Measurements from ENCODE around the gene PACRG.

The PACRG gene

DNA sequence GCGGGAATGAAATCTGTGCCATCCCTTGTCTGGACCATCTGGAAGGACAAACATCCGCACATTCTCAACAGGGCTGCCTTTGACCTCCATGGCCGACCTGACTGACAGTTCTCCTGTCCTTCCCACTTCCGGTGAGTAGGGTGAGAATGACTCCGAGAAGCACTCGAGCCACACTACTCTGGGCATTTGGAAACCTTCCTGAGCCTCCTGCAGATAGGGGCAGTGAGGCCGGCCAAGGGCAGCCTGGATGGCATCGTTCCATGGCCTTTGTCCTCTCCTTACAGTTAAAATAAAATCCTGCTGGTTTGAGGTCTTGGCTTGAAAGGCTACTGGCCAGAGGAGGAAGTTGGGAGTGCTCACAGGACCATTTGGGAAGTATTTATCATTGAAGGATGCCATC is 615.8 kb downstream of the PACRG start:
- no peak for TF ChIP-seq YY1 (IDR thresholded peaks at IDR 0.05; ENCODE audit: low read depth)
- TF ChIP-seq, protein P1, sequence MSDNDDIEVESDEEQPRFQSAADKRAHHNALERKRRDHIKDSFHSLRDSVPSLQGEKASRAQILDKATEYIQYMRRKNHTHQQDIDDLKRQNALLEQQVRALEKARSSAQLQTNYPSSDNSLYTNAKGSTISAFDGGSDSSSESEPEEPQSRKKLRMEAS (IDR thresholded peaks at IDR 0.05), result no peak
- TF ChIP-seq CEBPB (IDR thresholded peaks at IDR 0.05), result no peak
- no peak for TF ChIP-seq EGR1 (IDR thresholded peaks at IDR 0.05)
- TF ChIP-seq CREB1 (IDR thresholded peaks at IDR 0.05; ENCODE audit: low read depth), result no peak
- no peak for TF ChIP-seq RAD21 (IDR thresholded peaks at IDR 0.05; ENCODE audit: low read depth)
- TF ChIP-seq TAF1 (IDR thresholded peaks at IDR 0.05; ENCODE audit: low read depth), result no peak
- TF ChIP-seq, protein P2, sequence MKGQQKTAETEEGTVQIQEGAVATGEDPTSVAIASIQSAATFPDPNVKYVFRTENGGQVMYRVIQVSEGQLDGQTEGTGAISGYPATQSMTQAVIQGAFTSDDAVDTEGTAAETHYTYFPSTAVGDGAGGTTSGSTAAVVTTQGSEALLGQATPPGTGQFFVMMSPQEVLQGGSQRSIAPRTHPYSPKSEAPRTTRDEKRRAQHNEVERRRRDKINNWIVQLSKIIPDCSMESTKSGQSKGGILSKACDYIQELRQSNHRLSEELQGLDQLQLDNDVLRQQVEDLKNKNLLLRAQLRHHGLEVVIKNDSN (IDR thresholded peaks at IDR 0.05), result no peak
- TF ChIP-seq TCF12 (IDR thresholded peaks at IDR 0.05; ENCODE audit: low read depth), result no peak
- TF ChIP-seq EP300 (IDR thresholded peaks at IDR 0.05; ENCODE audit: borderline replicate concordance), result no peak
- no peak for TF ChIP-seq FOXM1 (IDR thresholded peaks at IDR 0.05; ENCODE audit: borderline replicate concordance, low read depth)
- no peak for TF ChIP-seq NFIC (IDR thresholded peaks at IDR 0.05)
- TF ChIP-seq ZBTB7A (IDR thresholded peaks at IDR 0.05; ENCODE audit: low read depth), result no peak
- no peak for TF ChIP-seq TEAD4 (IDR thresholded peaks at IDR 0.05)
- TF ChIP-seq, protein P3, sequence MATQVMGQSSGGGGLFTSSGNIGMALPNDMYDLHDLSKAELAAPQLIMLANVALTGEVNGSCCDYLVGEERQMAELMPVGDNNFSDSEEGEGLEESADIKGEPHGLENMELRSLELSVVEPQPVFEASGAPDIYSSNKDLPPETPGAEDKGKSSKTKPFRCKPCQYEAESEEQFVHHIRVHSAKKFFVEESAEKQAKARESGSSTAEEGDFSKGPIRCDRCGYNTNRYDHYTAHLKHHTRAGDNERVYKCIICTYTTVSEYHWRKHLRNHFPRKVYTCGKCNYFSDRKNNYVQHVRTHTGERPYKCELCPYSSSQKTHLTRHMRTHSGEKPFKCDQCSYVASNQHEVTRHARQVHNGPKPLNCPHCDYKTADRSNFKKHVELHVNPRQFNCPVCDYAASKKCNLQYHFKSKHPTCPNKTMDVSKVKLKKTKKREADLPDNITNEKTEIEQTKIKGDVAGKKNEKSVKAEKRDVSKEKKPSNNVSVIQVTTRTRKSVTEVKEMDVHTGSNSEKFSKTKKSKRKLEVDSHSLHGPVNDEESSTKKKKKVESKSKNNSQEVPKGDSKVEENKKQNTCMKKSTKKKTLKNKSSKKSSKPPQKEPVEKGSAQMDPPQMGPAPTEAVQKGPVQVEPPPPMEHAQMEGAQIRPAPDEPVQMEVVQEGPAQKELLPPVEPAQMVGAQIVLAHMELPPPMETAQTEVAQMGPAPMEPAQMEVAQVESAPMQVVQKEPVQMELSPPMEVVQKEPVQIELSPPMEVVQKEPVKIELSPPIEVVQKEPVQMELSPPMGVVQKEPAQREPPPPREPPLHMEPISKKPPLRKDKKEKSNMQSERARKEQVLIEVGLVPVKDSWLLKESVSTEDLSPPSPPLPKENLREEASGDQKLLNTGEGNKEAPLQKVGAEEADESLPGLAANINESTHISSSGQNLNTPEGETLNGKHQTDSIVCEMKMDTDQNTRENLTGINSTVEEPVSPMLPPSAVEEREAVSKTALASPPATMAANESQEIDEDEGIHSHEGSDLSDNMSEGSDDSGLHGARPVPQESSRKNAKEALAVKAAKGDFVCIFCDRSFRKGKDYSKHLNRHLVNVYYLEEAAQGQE (IDR thresholded peaks at IDR 0.05; ENCODE audit: low read depth), result no peak

DNA sequence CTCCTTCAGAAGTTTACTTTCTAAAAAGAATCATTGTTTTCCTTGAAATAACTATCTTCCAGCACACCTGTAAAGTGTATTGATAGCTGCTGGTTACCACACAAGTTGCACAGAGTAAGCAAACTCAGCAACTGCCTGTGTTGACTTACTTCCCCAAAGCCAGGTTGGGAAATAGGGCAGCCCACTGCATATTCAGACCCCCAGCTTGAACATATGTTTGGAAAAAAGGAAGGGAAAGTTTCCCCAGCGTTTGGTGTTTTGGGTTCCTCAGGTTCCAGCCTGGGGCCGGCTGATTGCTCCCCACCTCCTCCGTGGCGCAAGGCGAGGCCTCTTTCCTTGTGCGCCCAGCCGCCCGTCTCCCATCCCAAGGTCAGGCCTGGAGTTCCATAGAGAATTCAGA is 616.6 kb downstream of the PACRG start:
- TF ChIP-seq RAD21 (IDR thresholded peaks at IDR 0.05; ENCODE audit: low read depth) (no peak), CREB1 (IDR thresholded peaks at IDR 0.05; ENCODE audit: low read depth) (no peak), CEBPB (IDR thresholded peaks at IDR 0.05) (no peak), TAF1 (IDR thresholded peaks at IDR 0.05; ENCODE audit: low read depth) (no peak), EGR1 (IDR thresholded peaks at IDR 0.05) (no peak), TEAD4 (IDR thresholded peaks at IDR 0.05) (no peak), YY1 (IDR thresholded peaks at IDR 0.05; ENCODE audit: low read depth) (no peak), EP300 (IDR thresholded peaks at IDR 0.05; ENCODE audit: borderline replicate concordance) (no peak), TCF12 (IDR thresholded peaks at IDR 0.05; ENCODE audit: low read depth) (no peak), ZBTB7A (IDR thresholded peaks at IDR 0.05; ENCODE audit: low read depth) (no peak), NFIC (IDR thresholded peaks at IDR 0.05) (no peak), FOXM1 (IDR thresholded peaks at IDR 0.05; ENCODE audit: borderline replicate concordance, low read depth) (no peak)
- TF ChIP-seq, protein P2 (IDR thresholded peaks at IDR 0.05), result no peak
- TF ChIP-seq, protein P1 (IDR thresholded peaks at IDR 0.05), result no peak
- TF ChIP-seq, protein P3 (IDR thresholded peaks at IDR 0.05; ENCODE audit: low read depth), result no peak

DNA sequence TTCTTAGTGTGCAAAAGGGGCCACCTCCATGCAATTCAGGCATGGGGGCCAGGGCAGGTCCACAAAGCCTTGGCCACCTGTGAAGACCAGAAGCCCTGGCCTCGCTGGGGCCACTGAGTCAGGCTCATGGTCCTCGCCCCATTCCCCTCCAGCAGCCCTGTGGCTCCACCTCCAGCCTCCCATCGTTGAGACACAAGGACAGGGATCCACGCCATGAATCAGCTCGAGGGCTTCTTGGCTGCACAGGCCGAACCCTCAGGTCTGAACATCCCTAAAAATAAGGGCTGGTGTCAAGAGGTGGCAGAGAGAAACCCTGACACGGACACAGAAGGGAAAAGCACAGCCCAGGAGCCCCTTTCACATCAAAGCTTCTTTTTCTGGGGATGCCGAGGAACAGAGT is 618.2 kb downstream of the PACRG start:
- no peak for TF ChIP-seq TEAD4 (IDR thresholded peaks at IDR 0.05)
- no peak for TF ChIP-seq ZBTB7A (IDR thresholded peaks at IDR 0.05; ENCODE audit: low read depth)

DNA sequence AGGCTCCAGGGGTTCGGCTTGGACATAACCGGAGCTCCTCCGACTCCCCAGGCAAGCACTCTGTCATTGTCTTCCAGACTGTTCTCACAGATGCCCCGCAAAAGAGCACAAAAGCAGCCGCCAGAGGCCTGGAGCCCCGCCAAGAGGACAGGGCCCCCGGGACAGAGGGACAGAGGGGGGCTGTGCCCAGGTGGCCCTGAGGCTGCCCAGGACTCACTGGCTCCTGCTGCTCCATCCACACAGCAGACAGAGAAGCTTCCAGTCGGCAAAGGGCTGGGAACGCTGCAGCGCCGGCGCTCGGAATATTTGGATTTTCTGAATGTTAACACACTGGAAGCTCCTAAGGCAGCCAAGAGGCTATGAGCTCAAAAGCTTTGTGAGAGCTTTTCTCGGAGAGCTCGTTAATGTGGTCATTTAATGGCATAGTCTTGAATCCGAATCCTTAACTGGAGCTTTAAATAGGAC is 618.8 kb downstream of the PACRG start:
- TF ChIP-seq YY1 (IDR thresholded peaks at IDR 0.05; ENCODE audit: low read depth), result no peak
- TF ChIP-seq ZBTB7A (IDR thresholded peaks at IDR 0.05; ENCODE audit: low read depth), result no peak
- no peak for TF ChIP-seq FOXM1 (IDR thresholded peaks at IDR 0.05; ENCODE audit: borderline replicate concordance, low read depth)
- no peak for TF ChIP-seq EGR1 (IDR thresholded peaks at IDR 0.05)
- TF ChIP-seq CEBPB (IDR thresholded peaks at IDR 0.05), result no peak
- TF ChIP-seq, protein P2 (IDR thresholded peaks at IDR 0.05), result no peak
- TF ChIP-seq NFIC (IDR thresholded peaks at IDR 0.05), result no peak
- TF ChIP-seq RAD21 (IDR thresholded peaks at IDR 0.05; ENCODE audit: low read depth), result no peak
- TF ChIP-seq, protein P3 (IDR thresholded peaks at IDR 0.05; ENCODE audit: low read depth), result no peak

All from Ishikawa (cell line).